Endothelial cell of umbilical vein (primary cell): Measurements from ENCODE around the gene SSMEM1. TPM values are rescaled to one million over a fixed set of nuclear protein-coding genes. Genes with fewer than 3 reads are reported as not detected.

Experiments
- BruUV-seq: library from RNA; stranded (reverse); fragments of 400-500 nt; replicated peaks from 2 replicates; lab custom pipeline; 2021; lab: Mats Ljungman, UMichigan
- CTCF ChIA-PET: fragments of 300-600, 350-600 bp; sonication (Branson Sonifier 250); formaldehyde crosslinking; loops from one replicate; lab custom pipeline; 2021; ENCODE audit warnings: antibody characterized with exemption, inconsistent platforms; lab: Charles Lee
- POLR2A ChIA-PET: fragments of 300-600, 350-600 bp; sonication (Branson Sonifier 250); formaldehyde crosslinking; loops from one replicate; lab custom pipeline; 2021; ENCODE audit warnings: antibody characterized with exemption, inconsistent platforms; lab: Charles Lee
- DNase-seq: peaks from one replicate; pipeline ENCODE4 v3.0.0-alpha.2; 2011; ENCODE audit warnings: low read depth, low spot score
- FAIRE-seq: peaks from 2 replicates; lab custom pipeline; 2011; peaks lifted over from hg19 to GRCh38; lab: Jason Lieb, UNC
- H2AFZ ChIP-seq: 2 replicates; pipeline ENCODE4 v1.6.0; 2012; ENCODE audit warnings: low read depth, low read length, control low read depth, inconsistent platforms
- H3K27ac ChIP-seq: 2 replicates; pipeline ENCODE4 v1.5.1; 2011; ENCODE audit warnings: low read depth, mild to moderate bottlenecking, control low read depth, low read length, moderate library complexity; ENCODE audit not compliant: insufficient read depth
- H3K27me3 ChIP-seq, 2 experiments: 2 replicates each; pipeline versions ENCODE4 v1.6.0 to v1.6.1; 2011; ENCODE audit warnings: low read length in 2 of 2, mixed read lengths in 1 of 2; ENCODE audit not compliant: control insufficient read depth in 2 of 2, insufficient read depth in 2 of 2
- H3K36me3 ChIP-seq, 2 experiments: 2 replicates in 1 of 2; 3 replicates in 1 of 2; pipeline ENCODE4 v1.5.1; 2011; ENCODE audit warnings: low read length in 2 of 2, mild to moderate bottlenecking in 1 of 2, moderate library complexity in 1 of 2; ENCODE audit not compliant: control insufficient read depth in 2 of 2, insufficient read depth in 2 of 2; ENCODE audit errors: extremely low read depth in 1 of 2
- H3K4me1 ChIP-seq: 3 replicates; pipeline ENCODE4 v1.5.1; 2011; ENCODE audit warnings: mild to moderate bottlenecking, low read length; ENCODE audit not compliant: control insufficient read depth, insufficient read depth; ENCODE audit errors: extremely low read depth
- H3K4me2 ChIP-seq: 2 replicates; pipeline ENCODE4 v1.6.1; 2011; ENCODE audit warnings: low read length, control low read depth, mixed read lengths; ENCODE audit not compliant: insufficient read depth
- H3K4me3 ChIP-seq, 3 experiments: fragments of 200-600 bp in 1 of 3; sonication (generic), shearing (Covaris generic) in 1 of 3; replicated peaks in 1 of 3; 2 replicates each; pipeline ENCODE4 v1.5.1; 2011 to 2016; ENCODE audit warnings: control low read depth in 3 of 3, low read length in 3 of 3, mild to moderate bottlenecking in 2 of 3, inconsistent platforms in 1 of 3, low read depth in 1 of 3, moderate library complexity in 1 of 3; ENCODE audit not compliant: insufficient read depth in 1 of 3
- H3K79me2 ChIP-seq: 2 replicates; pipeline ENCODE4 v1.6.0; 2012; ENCODE audit warnings: low read length, inconsistent platforms; ENCODE audit not compliant: control insufficient read depth, insufficient read depth
- H3K9ac ChIP-seq: replicated peaks from 2 replicates; pipeline ENCODE3; 2011; ENCODE audit warnings: low read length, control low read depth; ENCODE audit not compliant: insufficient read depth; ENCODE audit errors: extremely low read depth
- H3K9me1 ChIP-seq: replicated peaks from 3 replicates; pipeline ENCODE4 v1.6.0; 2011; ENCODE audit warnings: mild to moderate bottlenecking, low read length; ENCODE audit not compliant: control insufficient read depth, insufficient read depth; ENCODE audit errors: extremely low read depth
- H3K9me3 ChIP-seq: replicated peaks from 2 replicates; pipeline ENCODE4 v1.5.1; 2012; ENCODE audit warnings: low read length, inconsistent platforms; ENCODE audit not compliant: control insufficient read depth, insufficient read depth
- H4K20me1 ChIP-seq: replicated peaks from 2 replicates; pipeline ENCODE3; 2011; ENCODE audit warnings: mild to moderate bottlenecking, low read length; ENCODE audit not compliant: control insufficient read depth, insufficient read depth; ENCODE audit errors: extremely low read depth
- EZH2 ChIP-seq: IDR thresholded peaks from 2 replicates; pipeline ENCODE4 v1.6.1; 2012; ENCODE audit warnings: borderline replicate concordance, low read depth, mild to moderate bottlenecking, moderate library complexity, low read length, inconsistent platforms; ENCODE audit not compliant: severe bottlenecking
- FOS ChIP-seq: IDR thresholded peaks from 2 replicates; pipeline ENCODE4 v1.6.1; 2011; ENCODE audit warnings: mild to moderate bottlenecking, low read length, moderate library complexity, borderline replicate concordance; ENCODE audit not compliant: insufficient read depth
- JUN ChIP-seq: IDR thresholded peaks from 2 replicates; pipeline ENCODE4 v1.6.1; 2011; ENCODE audit warnings: borderline replicate concordance, low read depth; ENCODE audit not compliant: insufficient read length, insufficient read depth
- MYC ChIP-seq: IDR thresholded peaks from one replicate; pipeline ENCODE4 v1.6.1; 2011; ENCODE audit warnings: mild to moderate bottlenecking, low read depth, low read length
- POLR2AphosphoS5 ChIP-seq: IDR thresholded peaks from 2 replicates; pipeline ENCODE4 v1.6.1; 2012; ENCODE audit warnings: low read depth, mild to moderate bottlenecking, control low read depth, low read length, moderate library complexity; ENCODE audit not compliant: insufficient read depth
- dilution Hi-C: fragments of 300-500 bp; cut with MboI; formaldehyde crosslinking; loops from one replicate; pipeline ENCODE4 v1.15.0; 2019; ENCODE audit warnings: low sequenced_read_pairs; ENCODE audit not compliant: extremely low pct_ligation_motif_present
- intact Hi-C: fragments of 100-400 bp; cut with micrococcal nuclease; formaldehyde crosslinking; loops from one replicate; pipeline ENCODE4 v1.10.0; 2022
- polyA plus RNA-seq, 4 experiments: library from polyadenylated mRNA; depleted of rRNA in 3 of 4; stranded (reverse) in 3 of 4; unstranded in 1 of 4; fragments of >200 nt; gene quantifications; 2 replicates each; pipeline versions ENCODE4 v1.2.1 to v1.2.3, GENCODE V29; 2011 to 2012; ENCODE audit warnings: missing spikeins in 1 of 4
- total RNA-seq: library from RNA; stranded (reverse); gene quantifications from 2 replicates; pipeline ENCODE4 v1.2.3, GENCODE V29; 2021
- TF ChIP-seq, protein P1 (sequence below), 2 donors: IDR thresholded peaks; 1 replicate in 1 of 2; 2 replicates in 1 of 2; pipeline ENCODE4 v1.5.1; 2011; ENCODE audit warnings: low read length in 2 of 2, mild to moderate bottlenecking in 2 of 2, moderate library complexity in 2 of 2, control low read depth in 1 of 2, inconsistent platforms in 1 of 2, low read depth in 1 of 2; ENCODE audit not compliant: insufficient read depth in 1 of 2; ENCODE audit errors: extremely low read depth in 1 of 2
- TF ChIP-seq, protein P2 (sequence below): IDR thresholded peaks from 2 replicates; pipeline ENCODE4 v1.6.1; 2011; ENCODE audit not compliant: insufficient read depth, insufficient read length

The SSMEM1 gene
- total and polyA plus RNA-seq, 2 donors (not counting 3 experiments of a cell fraction or from before 2014, with no cell fraction given) = not detected

- no TSS peak for BruUV-seq
Measured at GRCh38 chr7:130216025-130216424, 8.4 kb downstream of the SSMEM1 start.

More at GRCh38 chr7:130216025-130216424, 8.4 kb downstream of the SSMEM1 start:
- Histone ChIP-seq H4K20me1 (no peaks in the 10 kb centered on the region), H3K9me1 (no peaks in the 10 kb centered on the region), H3K27ac (no peak overlapping the region), H3K4me1 (no peaks in the 10 kb centered on the region), H3K4me2 (no peak overlapping the region), H3K27me3 (peaks cover 3 to 5% of the 10 kb centered on the region in 2 experiments), H3K9ac (no peak overlapping the region), H3K79me2 (no peaks in the 10 kb centered on the region), H2AFZ (no peak overlapping the region), H3K36me3 (no peaks in the 10 kb centered on the region), H3K9me3 (no peaks in the 10 kb centered on the region), H3K4me3 (no peak overlapping the region)
- FAIRE-seq (no peak), DNase-seq (no peak)
- intact Hi-C loops = no loop called here
- POLR2A ChIA-PET = no interaction called here
- dilution Hi-C loops = no loop called here
- TF ChIP-seq POLR2AphosphoS5 (no peak), JUN (no peak), MYC (no peak), FOS (no peak), EZH2 (no peak)
- TF ChIP-seq, protein P1, sequence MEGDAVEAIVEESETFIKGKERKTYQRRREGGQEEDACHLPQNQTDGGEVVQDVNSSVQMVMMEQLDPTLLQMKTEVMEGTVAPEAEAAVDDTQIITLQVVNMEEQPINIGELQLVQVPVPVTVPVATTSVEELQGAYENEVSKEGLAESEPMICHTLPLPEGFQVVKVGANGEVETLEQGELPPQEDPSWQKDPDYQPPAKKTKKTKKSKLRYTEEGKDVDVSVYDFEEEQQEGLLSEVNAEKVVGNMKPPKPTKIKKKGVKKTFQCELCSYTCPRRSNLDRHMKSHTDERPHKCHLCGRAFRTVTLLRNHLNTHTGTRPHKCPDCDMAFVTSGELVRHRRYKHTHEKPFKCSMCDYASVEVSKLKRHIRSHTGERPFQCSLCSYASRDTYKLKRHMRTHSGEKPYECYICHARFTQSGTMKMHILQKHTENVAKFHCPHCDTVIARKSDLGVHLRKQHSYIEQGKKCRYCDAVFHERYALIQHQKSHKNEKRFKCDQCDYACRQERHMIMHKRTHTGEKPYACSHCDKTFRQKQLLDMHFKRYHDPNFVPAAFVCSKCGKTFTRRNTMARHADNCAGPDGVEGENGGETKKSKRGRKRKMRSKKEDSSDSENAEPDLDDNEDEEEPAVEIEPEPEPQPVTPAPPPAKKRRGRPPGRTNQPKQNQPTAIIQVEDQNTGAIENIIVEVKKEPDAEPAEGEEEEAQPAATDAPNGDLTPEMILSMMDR (IDR thresholded peaks at IDR 0.05; ENCODE audit: extremely low read depth in 1 of 2, insufficient read depth in 1 of 2, low read depth in 1 of 2, low read length in 2 of 2) = no peak
- TF ChIP-seq, protein P2, sequence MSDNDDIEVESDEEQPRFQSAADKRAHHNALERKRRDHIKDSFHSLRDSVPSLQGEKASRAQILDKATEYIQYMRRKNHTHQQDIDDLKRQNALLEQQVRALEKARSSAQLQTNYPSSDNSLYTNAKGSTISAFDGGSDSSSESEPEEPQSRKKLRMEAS = no peak
- CTCF ChIA-PET = interaction anchor here (1.1 kb wide), 1 partner anchor 542 kb away, joined by 3 read pairs; no protein-coding TSS in a partner anchor
